ENCODE measurements around the gene ZDHHC11B.
"Not testable (repeated sequence)": the region's sequence is repeated elsewhere in the genome, so short reads cannot be mapped to it uniquely, and the experiment has no call there.

GRCh38 chr5:797986-798385 lies 13.5 kb upstream of the ZDHHC11B start:
- not testable (repeated sequence) for TF ChIP-seq POLR2A, CTCF (IDR thresholded peaks at IDR 0.05)
